Measurements from ENCODE around the gene RNASE11. TPM values are rescaled to one million over a fixed set of nuclear protein-coding genes. Genes with fewer than 3 reads are reported as not detected.
A peak's percentile ranks its signal among the peaks of the same experiment; 100 is the strongest.

RNASE11 gene
- total and polyA plus RNA-seq, 9 of the 15 experiments (the other 6 are each of a cell fraction or from before 2014, with no cell fraction given): 0.16 to 0.29 (median 0.22) TPM; not detected in 6

- TF ChIP-seq REST (IDR thresholded peaks at IDR 0.05; ENCODE audit: borderline replicate concordance) (peak; percentile 76), REST (CRISPR knock-in tag; IDR thresholded peaks at IDR 0.05; ENCODE audit: low read depth) (no peak), PHB (CRISPR knock-in tag; IDR thresholded peaks at IDR 0.05) (no peak), PKNOX1 (IDR thresholded peaks at IDR 0.05) (no peak), NONO (IDR thresholded peaks at IDR 0.05; ENCODE audit: low read depth in 2 of 2, low read length in 1 of 2) (no peak), ZNF175 (CRISPR knock-in tag; IDR thresholded peaks at IDR 0.05; ENCODE audit: low read depth) (no peak), SNRNP70 (optimal IDR thresholded peaks at IDR 0.05; ENCODE audit: low read depth, low read length) (no peak), ZBTB9 (CRISPR knock-in tag; IDR thresholded peaks at IDR 0.05) (peak; percentile 90), STAG1 (CRISPR knock-in tag; IDR thresholded peaks at IDR 0.05; ENCODE audit: borderline replicate concordance) (peak; percentile 74; the same call in 1 of the 2 replicates), SMAD3 (CRISPR knock-in tag; conservative IDR thresholded peaks at IDR 0.05) (no peak), MED1 (CRISPR knock-in tag; IDR thresholded peaks at IDR 0.05; ENCODE audit: borderline replicate concordance) (no peak), TSHZ1 (CRISPR knock-in tag; IDR thresholded peaks at IDR 0.05) (no peak), JUNB (CRISPR knock-in tag; conservative IDR thresholded peaks at IDR 0.05) (no peak)
These were observed 18.5 kb upstream of the RNASE11 start (continued) for GRCh38 chr14:20606190-20606901.

All from K562 (cell line).